H9 (cell line): ENCODE data around the gene MREG. TPM values are rescaled to one million over a fixed set of nuclear protein-coding genes. Genes with fewer than 3 reads are reported as not detected.

Source experiments
- DNase-seq: peaks from one replicate; pipeline ENCODE4 v3.0.0-alpha.2; 2017
- H2AFZ ChIP-seq: one replicate; pipeline ENCODE4 v1.6.1; 2013; ENCODE audit warnings: mild to moderate bottlenecking, low read length, control low read depth, moderate library complexity
- H2AK5ac ChIP-seq: 2 replicates; pipeline ENCODE4 v1.6.1; 2013; ENCODE audit warnings: low read length, control low read depth, mixed read lengths; ENCODE audit not compliant: insufficient read length
- H2BK120ac ChIP-seq: one replicate; pipeline ENCODE4 v1.6.1; 2013; ENCODE audit warnings: low read depth, mild to moderate bottlenecking, low read length, control low read depth, inconsistent platforms; ENCODE audit not compliant: poor library complexity, severe bottlenecking
- H2BK12ac ChIP-seq: 2 replicates; pipeline ENCODE4 v1.6.1; 2013; ENCODE audit warnings: low read length, control low read depth, mixed read lengths, low read depth; ENCODE audit not compliant: insufficient read length
- H2BK15ac ChIP-seq: 2 replicates; pipeline ENCODE4 v1.6.1; 2013; ENCODE audit warnings: low read depth, low read length, control low read depth
- H2BK20ac ChIP-seq: one replicate; pipeline ENCODE4 v1.6.1; 2013; ENCODE audit warnings: low read depth, mild to moderate bottlenecking, low read length, control low read depth, inconsistent platforms; ENCODE audit not compliant: poor library complexity, severe bottlenecking
- H2BK5ac ChIP-seq: 2 replicates; pipeline ENCODE4 v1.6.1; 2013; ENCODE audit warnings: low read length, control low read depth, mixed read lengths; ENCODE audit not compliant: insufficient read length
- H3K14ac ChIP-seq: 2 replicates; pipeline ENCODE4 v1.6.1; 2013; ENCODE audit warnings: low read length, control low read depth; ENCODE audit not compliant: insufficient read depth
- H3K18ac ChIP-seq: 2 replicates; pipeline ENCODE4 v1.6.1; 2013; ENCODE audit warnings: low read depth, mild to moderate bottlenecking, mixed read lengths, low read length, control low read depth; ENCODE audit not compliant: insufficient read length
- H3K23ac ChIP-seq: 2 replicates; pipeline ENCODE4 v1.6.1; 2013; ENCODE audit warnings: low read length, control low read depth, mixed read lengths, low read depth; ENCODE audit not compliant: insufficient read length
- H3K23me2 ChIP-seq: 2 replicates; pipeline ENCODE4 v1.6.1; 2013; ENCODE audit warnings: low read depth, mild to moderate bottlenecking, mixed read lengths, low read length, control low read depth; ENCODE audit not compliant: insufficient read length, poor library complexity, severe bottlenecking
- H3K27ac ChIP-seq: 2 replicates; pipeline ENCODE4 v1.5.1; 2013; ENCODE audit warnings: low read length, control low read depth, mixed read lengths, low read depth; ENCODE audit not compliant: insufficient read length
- H3K27me3 ChIP-seq: 2 replicates; pipeline ENCODE4 v1.6.1; 2013; ENCODE audit warnings: low read length, control low read depth, inconsistent platforms; ENCODE audit not compliant: insufficient read depth
- H3K4ac ChIP-seq: 2 replicates; pipeline ENCODE4 v1.6.1; 2013; ENCODE audit warnings: low read depth, mild to moderate bottlenecking, control low read depth, inconsistent platforms, low read length, moderate library complexity
- H3K4me1 ChIP-seq: 2 replicates; pipeline ENCODE4 v1.6.1; 2013; ENCODE audit warnings: low read length, control low read depth, inconsistent platforms; ENCODE audit not compliant: insufficient read depth
- H3K4me2 ChIP-seq: 2 replicates; pipeline ENCODE4 v1.6.1; 2013; ENCODE audit warnings: low read length, control low read depth, mixed read lengths; ENCODE audit not compliant: insufficient read length, insufficient read depth
- H3K56ac ChIP-seq: 2 replicates; pipeline ENCODE4 v1.6.1; 2013; ENCODE audit warnings: low read depth, mild to moderate bottlenecking, mixed read lengths, low read length, control low read depth; ENCODE audit not compliant: insufficient read length
- H3K79me1 ChIP-seq: 2 replicates; pipeline ENCODE4 v1.6.1; 2013; ENCODE audit warnings: low read depth, mild to moderate bottlenecking, moderate library complexity, low read length, control low read depth, inconsistent platforms; ENCODE audit not compliant: insufficient read depth, poor library complexity, severe bottlenecking
- H3K79me2 ChIP-seq: 2 replicates; pipeline ENCODE4 v1.6.1; 2013; ENCODE audit warnings: low read length, control low read depth, inconsistent platforms; ENCODE audit not compliant: insufficient read depth
- H3K9ac ChIP-seq: 2 replicates; pipeline ENCODE4 v1.6.1; 2013; ENCODE audit warnings: low read length, control low read depth, mixed read lengths; ENCODE audit not compliant: insufficient read length; ENCODE audit errors: extremely low read depth
- H3K9me3 ChIP-seq: one replicate; pipeline ENCODE4 v1.6.1; 2013; ENCODE audit warnings: low read depth, low read length, inconsistent platforms; ENCODE audit not compliant: control insufficient read depth
- H3T11ph ChIP-seq: one replicate; pipeline ENCODE4 v1.6.1; 2013; ENCODE audit warnings: mild to moderate bottlenecking, low read length, control low read depth, inconsistent platforms
- H4K20me1 ChIP-seq: one replicate; pipeline ENCODE4 v1.6.1; 2013; ENCODE audit not compliant: control insufficient read depth, insufficient read length, insufficient read depth
- H4K5ac ChIP-seq: 2 replicates; pipeline ENCODE4 v1.6.1; 2013; ENCODE audit warnings: low read depth, mild to moderate bottlenecking, mixed read lengths, low read length, control low read depth; ENCODE audit not compliant: insufficient read length
- H4K8ac ChIP-seq: replicated peaks from 2 replicates; pipeline ENCODE4 v1.6.1; 2013; ENCODE audit warnings: low read length, control low read depth, mixed read lengths, low read depth; ENCODE audit not compliant: insufficient read length
- H4K91ac ChIP-seq: 2 replicates; pipeline ENCODE4 v1.6.1; 2013; ENCODE audit warnings: low read depth, mild to moderate bottlenecking, moderate library complexity, mixed read lengths, low read length, control low read depth; ENCODE audit not compliant: insufficient read length
- H3K27ac Mint-ChIP-seq, 3 experiments: 2 replicates in 2 of 3; 3 replicates in 1 of 3; pipeline ENCODE4 v1.8.0; 2020 to 2021; ENCODE audit warnings: mixed read lengths in 3 of 3, mild to moderate bottlenecking in 1 of 3, moderate library complexity in 1 of 3
- H3K27me3 Mint-ChIP-seq: 2 replicates; pipeline ENCODE4 v1.8.0; 2021; ENCODE audit warnings: low read depth, mild to moderate bottlenecking, moderate library complexity, mixed read lengths
- H3K36me3 Mint-ChIP-seq, 3 experiments: 2 replicates in 2 of 3; 3 replicates in 1 of 3; pipeline ENCODE4 v1.8.0; 2020 to 2021; ENCODE audit warnings: low read depth in 3 of 3, mixed read lengths in 3 of 3; ENCODE audit not compliant: insufficient read depth in 1 of 3
- H3K4me1 Mint-ChIP-seq, 2 experiments: 2 replicates each; pipeline ENCODE4 v1.8.0; 2020; ENCODE audit warnings: mixed read lengths in 2 of 2
- H3K4me3 Mint-ChIP-seq, 2 experiments: 2 replicates in 1 of 2; 3 replicates in 1 of 2; pipeline ENCODE4 v1.8.0; 2020 to 2021; ENCODE audit warnings: mild to moderate bottlenecking in 2 of 2, mixed read lengths in 2 of 2, moderate library complexity in 1 of 2
- H3K9me3 Mint-ChIP-seq, 2 experiments: 2 replicates in 1 of 2; 3 replicates in 1 of 2; pipeline ENCODE4 v1.8.0; 2020; ENCODE audit warnings: mild to moderate bottlenecking in 2 of 2, mixed read lengths in 2 of 2, moderate library complexity in 1 of 2
- CTCF ChIP-seq: fragments of 200-600 bp; sonication (generic); conservative IDR thresholded peaks from 3 replicates; pipeline ENCODE4 v1.8.0; 2021; ENCODE audit warnings: antibody characterized with exemption, mild to moderate bottlenecking
- WGBS: extraction: QIAGEN DNeasy Blood & Tissue Kit; methylation state at CpG from one replicate; pipeline ENCODE4 v1.1.7; 2013; ENCODE audit warnings: missing lambda C conversion rate, low lambda C conversion rate, mixed read lengths; ENCODE audit not compliant: insufficient read length; ENCODE audit errors: extremely low coverage; 5-methylcytosine and 5-hydroxymethylcytosine counted together
- total RNA-seq: library from RNA; stranded (reverse); gene quantifications from 2 replicates; pipeline ENCODE4 v1.2.1, GENCODE V29; 2021

Gene MREG
- total RNA-seq, 1 experiment from 2014 or later: 21.8 TPM

- Mint-ChIP-seq H3K4me1 (peaks cover 6 to 10% of the 10 kb centered on the region in 2 experiments; a peak in 3 of 4 replicates), H3K9me3 (no peaks in the 10 kb centered on the region), H3K4me3 (no peak overlapping the region), H3K27ac (peak overlapping the region in 1 of 3 experiments; percentile 38; a peak in 1 of 7 replicates), H3K36me3 (peaks cover 0 to 8% (median 2%) of the 10 kb centered on the region in 3 experiments; a peak in 3 of 7 replicates), H3K27me3 (no peaks in the 10 kb centered on the region)
- Histone ChIP-seq H4K91ac (no peak overlapping the region), H3K56ac (no peak overlapping the region), H3T11ph (no peak overlapping the region), H3K27ac (no peak overlapping the region), H3K4me2 (no peak overlapping the region), H4K8ac (no peak overlapping the region), H4K20me1 (no peaks in the 10 kb centered on the region), H3K9ac (no peak overlapping the region), H2AFZ (no peak overlapping the region), H3K14ac (no peak overlapping the region), H3K27me3 (no peaks in the 10 kb centered on the region), H3K4ac (no peak overlapping the region), H2BK15ac (no peak overlapping the region), H3K18ac (no peak overlapping the region), H3K23me2 (no peaks in the 10 kb centered on the region), H3K23ac (no peak overlapping the region), H4K5ac (no peak overlapping the region), H2BK12ac (no peak overlapping the region), H3K79me1 (no peaks in the 10 kb centered on the region), H2AK5ac (no peak overlapping the region), H3K79me2 (no peaks in the 10 kb centered on the region), H2BK5ac (no peak overlapping the region), H2BK120ac (no peak overlapping the region), H3K4me1 (no peaks in the 10 kb centered on the region), H2BK20ac (no peak overlapping the region), H3K9me3 (no peaks in the 10 kb centered on the region)
- no peak for TF ChIP-seq CTCF
- no peak for DNase-seq
- no CpG with 5 or more reads among the region's 4 CpGs for WGBS
These were observed 116.4 kb downstream of the MREG start for GRCh38 chr2:215896921-215897320.
